Measurements from ENCODE around the gene TMEM59L. TPM values are rescaled to one million over a fixed set of nuclear protein-coding genes. Genes with fewer than 3 reads are reported as not detected.

Gene TMEM59L
- total and polyA plus RNA-seq, 8 donors, result 0.56 to 8.9 (median 1.2) TPM

GRCh38 chr19:18667531-18668251 lies 55.0 kb downstream of the TMEM59L start:
- intact Hi-C loops (cut with DNase I), result no loop called here
- no peak for FAIRE-seq

GRCh38 chr19:18668252-18668631 lies 55.6 kb downstream of the TMEM59L start:
- intact Hi-C loops (cut with DNase I), result no loop called here
- Histone ChIP-seq H3K27me3 (no peaks in the 10 kb centered on the region), H3K36me3 (peaks cover 0 to 19% (median 7%) of the 10 kb centered on the region in 3 donors), H3K27ac (no peak overlapping the region), H3K9me3 (no peaks in the 10 kb centered on the region), H3K4me1 (no peaks in the 10 kb centered on the region), H3K4me3 (no peak overlapping the region)
- TF ChIP-seq CTCF (IDR thresholded peaks at IDR 0.05), result no peak
- 94 to 97% methylated on average over 34 to 38 of the region's 38 CpGs for WGBS, 2 donors
- DNase-seq (peak in 1 of 6 donors; percentile 55), FAIRE-seq (no peak), ATAC-seq (no peak)

More at GRCh38 chr19:18667531-18668251, 55.0 kb downstream of the TMEM59L start:
- Histone ChIP-seq H3K9me3 (no peaks in the 10 kb centered on the region), H3K27me3 (no peaks in the 10 kb centered on the region), H3K4me1 (no peaks in the 10 kb centered on the region), H3K4me3 (no peak overlapping the region), H3K36me3 (peaks cover 0 to 19% (median 7%) of the 10 kb centered on the region in 3 donors), H3K27ac (no peak overlapping the region)
- DNase-seq (no peak), ATAC-seq (no peak)
- TF ChIP-seq CTCF (IDR thresholded peaks at IDR 0.05), result no peak
- WGBS, 2 donors, result 97 to 98% methylated on average over 55 of the region's 55 CpGs

DNA sequence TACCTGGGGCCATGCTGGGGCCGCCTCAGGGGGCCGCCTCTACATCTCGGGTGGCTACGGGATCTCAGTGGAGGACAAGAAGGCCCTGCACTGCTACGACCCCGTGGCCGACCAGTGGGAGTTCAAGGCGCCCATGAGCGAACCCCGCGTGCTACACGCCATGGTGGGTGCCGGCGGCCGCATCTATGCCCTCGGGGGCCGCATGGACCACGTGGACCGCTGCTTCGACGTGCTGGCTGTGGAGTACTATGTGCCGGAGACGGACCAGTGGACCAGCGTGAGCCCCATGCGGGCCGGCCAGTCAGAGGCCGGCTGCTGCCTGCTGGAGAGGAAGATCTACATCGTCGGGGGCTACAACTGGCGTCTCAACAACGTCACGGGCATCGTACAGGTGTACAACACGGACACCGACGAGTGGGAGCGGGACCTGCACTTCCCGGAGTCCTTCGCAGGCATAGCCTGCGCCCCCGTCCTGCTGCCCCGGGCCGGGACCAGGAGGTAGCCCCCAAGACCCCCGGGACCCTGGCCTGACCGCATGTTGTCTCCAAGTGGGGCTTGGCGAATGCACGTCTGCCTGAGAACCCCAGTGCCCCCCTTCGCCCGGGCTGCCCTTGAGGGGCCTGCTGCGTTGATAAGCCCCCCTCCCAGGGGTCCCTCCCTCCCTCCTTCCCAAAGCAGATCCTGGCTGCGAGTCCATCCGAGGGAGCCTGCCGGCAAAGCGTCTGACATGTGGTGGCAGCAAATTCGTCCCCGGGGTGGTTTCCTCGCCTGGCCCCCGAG lies 56.3 kb downstream of the TMEM59L start:
- H3K4me3 ChIP-seq, result no peak overlapping the region
- no peaks in the 10 kb centered on the region for H3K27me3 ChIP-seq
- no peaks in the 10 kb centered on the region for H3K4me1 ChIP-seq
- no peak overlapping the region for H3K27ac ChIP-seq
- no peak for ATAC-seq
- peaks cover 0 to 19% (median 7%) of the 10 kb centered on the region in 3 donors for H3K36me3 ChIP-seq
- no peak for FAIRE-seq
- no peak for TF ChIP-seq CTCF (IDR thresholded peaks at IDR 0.05)
- DNase-seq, result peak in 1 of 6 donors; percentile 66
- WGBS, 2 donors, result 95 to 96% methylated on average over 58 of the region's 58 CpGs
- no peaks in the 10 kb centered on the region for H3K9me3 ChIP-seq
- intact Hi-C loops (cut with DNase I), result no loop called here

DNA sequence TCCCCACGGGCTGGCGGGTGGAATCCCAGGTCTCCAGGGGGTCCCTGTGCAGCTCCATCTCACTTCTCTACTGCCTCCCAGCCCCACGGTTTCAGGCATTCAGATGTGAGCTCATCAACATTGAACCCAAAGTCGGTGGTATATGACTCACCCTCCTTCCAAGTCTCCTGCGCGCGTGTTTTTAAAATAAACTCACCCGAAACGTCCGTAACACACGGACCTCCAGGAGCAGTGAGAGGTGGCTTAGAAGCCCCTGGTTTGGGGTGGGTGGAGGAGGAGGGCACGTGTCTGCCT lies 56.8 kb downstream of the TMEM59L start:
- intact Hi-C loops (cut with DNase I), result no loop called here
- no peak for FAIRE-seq
- Histone ChIP-seq H3K36me3 (peaks cover 0 to 19% (median 7%) of the 10 kb centered on the region in 3 donors), H3K9me3 (no peaks in the 10 kb centered on the region), H3K27me3 (no peaks in the 10 kb centered on the region), H3K4me3 (no peak overlapping the region), H3K4me1 (no peaks in the 10 kb centered on the region), H3K27ac (no peak overlapping the region)
- no peak for DNase-seq
- no peak for ATAC-seq
- whole genome bisulfite sequencing, 2 donors, result 84 to 86% methylated on average over 12 of the region's 12 CpGs
- no peak for TF ChIP-seq CTCF (IDR thresholded peaks at IDR 0.05)

- Histone ChIP-seq H3K9me3 (no peaks in the 10 kb centered on the region), H3K27me3 (no peaks in the 10 kb centered on the region), H3K4me3 (no peak overlapping the region), H3K36me3 (peaks cover 0 to 19% (median 7%) of the 10 kb centered on the region in 3 donors), H3K4me1 (no peaks in the 10 kb centered on the region), H3K27ac (no peak overlapping the region)
- 88 to 93% methylated on average over 11 of the region's 11 CpGs for WGBS, 2 donors
- intact Hi-C loops (cut with DNase I), result no loop called here
- no peak for DNase-seq
- no peak for TF ChIP-seq CTCF (IDR thresholded peaks at IDR 0.05)
- no peak for FAIRE-seq
- ATAC-seq, result no peak
These were observed 57.2 kb downstream of the TMEM59L start for GRCh38 chr19:18669883-18670282.

All from pancreas (tissue), 10 donors.